ENCODE measurements around the gene BCL11A.

The BCL11A gene

DNA sequence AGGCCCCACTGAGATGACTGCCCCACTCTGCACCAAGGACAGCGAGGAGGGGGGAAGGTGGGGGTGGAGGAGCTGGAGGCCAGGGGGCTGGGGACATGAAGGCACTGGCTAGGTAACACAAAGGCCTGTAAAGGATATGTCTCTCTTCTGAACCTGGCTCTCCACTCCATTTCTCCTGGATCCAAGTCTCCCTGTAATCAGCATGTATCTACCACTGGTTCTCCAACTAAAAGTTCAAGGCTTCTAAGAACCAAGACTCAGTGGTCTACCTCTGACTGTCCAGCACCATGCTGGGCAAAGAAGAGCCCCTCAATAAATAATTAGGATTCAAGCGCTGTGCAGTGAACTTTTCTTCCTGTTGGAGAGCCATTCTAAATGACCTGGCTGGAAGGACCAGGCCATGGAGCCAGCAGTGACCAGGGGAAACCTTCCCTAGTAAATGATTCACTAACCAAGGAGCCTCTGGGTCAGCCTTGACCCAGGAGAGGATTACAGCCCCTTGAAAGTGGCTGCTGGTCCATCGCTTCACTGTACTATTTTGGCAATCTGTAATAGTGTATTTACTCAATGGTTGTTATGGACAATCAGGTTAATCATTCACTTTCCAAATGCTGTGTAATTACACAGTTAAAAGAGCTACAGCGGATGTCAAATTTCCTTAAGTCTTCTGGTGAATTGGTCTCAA lies 73.2 kb downstream of the BCL11A start:
- DNase-seq, result no peak

GRCh38 chr2:60479226-60480088 lies 74.0 kb downstream of the BCL11A start:
- DNase-seq, result no peak

GRCh38 chr2:60478660-60479059 lies 74.8 kb downstream of the BCL11A start:
- no peak for DNase-seq

DNA sequence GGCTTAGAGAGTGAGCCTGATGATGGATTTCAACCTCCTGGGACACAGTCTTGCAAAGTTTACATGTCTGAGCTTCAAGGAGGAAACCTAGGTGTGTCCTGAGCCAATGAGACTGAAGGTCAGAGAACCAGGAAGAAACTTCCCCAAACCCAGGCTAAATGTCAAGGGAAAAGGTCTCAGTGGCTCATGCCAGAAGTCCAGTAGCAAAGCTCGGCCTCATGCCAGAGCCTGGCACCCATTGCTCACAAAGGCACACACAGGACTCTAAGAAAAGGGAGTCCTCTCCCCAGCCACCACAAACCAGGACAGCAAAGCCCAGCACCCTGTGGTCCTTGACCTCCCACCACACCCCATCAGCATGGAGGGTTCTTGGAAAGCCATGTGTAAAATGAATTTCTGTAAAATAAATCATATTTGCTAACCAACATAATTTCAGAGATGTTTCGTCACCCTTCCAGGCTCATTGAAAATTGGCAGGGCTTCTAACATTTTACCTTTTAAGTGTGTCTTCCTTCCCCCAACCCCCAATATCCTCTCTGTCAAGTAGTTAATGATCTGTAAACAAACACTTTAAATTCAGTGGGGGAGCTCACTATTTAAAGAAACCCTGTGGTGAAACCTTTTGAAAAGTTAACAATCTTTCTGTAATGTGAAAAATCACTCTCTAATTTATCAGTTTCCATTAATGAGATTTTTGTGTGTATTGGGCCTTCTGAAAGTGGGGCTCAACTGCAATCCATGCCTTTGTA lies 77.1 kb downstream of the BCL11A start:
- no peak for DNase-seq

- no peak for DNase-seq
Observed at GRCh38 chr2:60475123-60475830, 78.2 kb downstream of the BCL11A start.

DNA sequence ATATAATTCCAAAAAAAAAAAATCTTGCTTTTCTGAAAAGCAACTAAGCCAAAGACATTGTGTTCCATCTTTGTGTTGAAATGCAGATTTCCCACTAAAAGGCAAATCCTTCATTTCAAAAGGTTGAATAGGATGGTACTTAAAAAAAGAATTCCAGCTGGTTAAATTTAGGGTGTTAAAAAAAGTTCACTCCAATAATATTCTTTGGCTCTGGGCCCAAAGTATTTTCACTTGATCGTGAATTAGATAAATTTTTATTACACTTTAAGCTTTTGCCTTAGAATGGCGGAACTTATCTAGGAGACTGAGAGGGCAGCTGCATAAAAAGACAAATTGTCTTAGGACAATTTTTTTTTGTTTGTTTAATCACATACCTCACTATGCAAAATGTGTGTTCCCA lies 79.2 kb downstream of the BCL11A start:
- no peak for DNase-seq

DNA sequence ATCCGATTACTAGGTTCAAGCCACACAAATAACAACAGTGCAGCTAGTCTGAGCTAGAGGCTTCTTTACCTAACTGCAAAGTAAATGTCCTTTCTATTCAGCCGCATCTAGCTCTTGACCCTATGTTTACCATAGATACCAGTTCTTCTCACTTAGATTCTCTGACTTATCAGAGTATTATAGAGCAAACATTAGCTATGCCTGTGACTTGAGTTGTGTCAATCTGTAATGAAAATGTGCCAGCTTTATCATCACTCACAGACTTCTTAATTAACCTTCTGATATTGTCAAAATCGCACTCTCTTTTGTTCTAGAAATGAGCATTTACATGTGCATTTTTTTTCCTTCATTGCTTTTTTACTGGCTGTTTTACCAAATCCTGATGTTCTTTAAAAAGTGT lies 79.9 kb downstream of the BCL11A start:
- no peak for DNase-seq

DNA sequence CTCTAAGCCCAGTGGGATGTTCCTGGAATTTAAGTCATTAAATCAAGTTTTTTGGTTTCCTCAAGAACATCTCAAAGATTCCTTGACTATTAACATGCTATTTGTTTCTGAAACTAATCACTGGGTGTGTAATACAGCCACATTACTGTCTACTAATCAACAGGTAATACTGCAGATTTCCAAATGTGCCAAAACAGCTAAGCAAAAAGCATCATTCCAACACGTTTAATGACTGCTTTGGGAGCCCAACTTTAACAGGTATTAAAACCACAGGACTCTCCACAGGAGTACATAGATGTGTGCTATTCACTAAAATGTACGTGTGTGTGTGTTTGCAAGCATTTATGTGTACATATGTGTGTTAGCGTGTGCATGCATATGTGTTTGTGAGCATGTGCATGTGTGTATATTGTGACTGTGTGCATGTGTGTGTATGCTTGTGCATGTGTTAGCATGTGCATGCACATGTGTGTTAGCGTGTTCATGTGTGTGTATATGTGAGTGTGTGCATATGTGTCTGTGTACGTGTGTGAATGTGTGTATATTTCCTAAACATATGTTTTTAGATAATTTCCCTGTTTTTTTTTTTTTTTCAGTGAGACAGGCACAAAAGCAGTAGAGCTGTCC lies 80.7 kb downstream of the BCL11A start:
- no peak for DNase-seq

GRCh38 chr2:60472041-60472440 lies 81.4 kb downstream of the BCL11A start:
- no peak for DNase-seq

- DNase-seq, result no peak
Observed at GRCh38 chr2:60470340-60470739, 83.1 kb downstream of the BCL11A start.

DNA sequence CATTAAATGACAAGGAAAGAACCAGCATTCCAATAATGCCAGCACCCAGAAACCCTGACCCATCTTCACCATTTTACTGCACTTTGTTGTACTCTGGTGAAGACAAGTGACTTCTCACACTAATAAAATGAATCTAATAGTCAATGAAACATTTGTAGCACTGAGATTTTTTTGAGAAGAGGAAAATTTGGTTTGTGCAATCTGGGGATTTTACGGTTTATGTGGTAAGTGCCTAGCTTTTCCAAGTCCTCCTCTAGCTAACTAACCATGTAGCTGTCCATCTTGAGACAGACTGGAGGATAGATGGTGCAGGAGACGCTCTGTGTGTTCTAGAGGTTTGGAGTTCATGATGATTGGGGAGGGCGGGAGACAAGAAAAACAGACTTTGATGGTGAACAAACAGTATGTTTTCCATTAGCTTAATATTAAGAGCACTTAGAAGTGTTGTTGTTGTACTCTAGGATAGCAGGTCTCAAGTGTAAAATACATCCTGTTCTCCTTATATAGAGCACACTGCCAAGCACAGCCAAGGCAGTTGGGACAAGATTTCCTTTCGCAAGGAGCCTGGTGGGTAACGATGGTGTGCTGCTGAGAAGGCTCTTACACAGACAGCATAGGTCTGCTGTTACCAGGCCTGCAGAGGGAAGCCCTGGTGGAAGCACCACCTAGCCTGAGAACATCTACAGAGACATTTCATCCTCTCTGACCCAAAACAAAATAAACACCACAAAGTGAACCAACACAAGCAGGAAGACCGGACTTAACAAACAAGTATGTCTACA lies 83.7 kb downstream of the BCL11A start:
- DNase-seq, result no peak

GRCh38 chr2:60468382-60469085 lies 84.9 kb downstream of the BCL11A start:
- DNase-seq, result no peak

DNA sequence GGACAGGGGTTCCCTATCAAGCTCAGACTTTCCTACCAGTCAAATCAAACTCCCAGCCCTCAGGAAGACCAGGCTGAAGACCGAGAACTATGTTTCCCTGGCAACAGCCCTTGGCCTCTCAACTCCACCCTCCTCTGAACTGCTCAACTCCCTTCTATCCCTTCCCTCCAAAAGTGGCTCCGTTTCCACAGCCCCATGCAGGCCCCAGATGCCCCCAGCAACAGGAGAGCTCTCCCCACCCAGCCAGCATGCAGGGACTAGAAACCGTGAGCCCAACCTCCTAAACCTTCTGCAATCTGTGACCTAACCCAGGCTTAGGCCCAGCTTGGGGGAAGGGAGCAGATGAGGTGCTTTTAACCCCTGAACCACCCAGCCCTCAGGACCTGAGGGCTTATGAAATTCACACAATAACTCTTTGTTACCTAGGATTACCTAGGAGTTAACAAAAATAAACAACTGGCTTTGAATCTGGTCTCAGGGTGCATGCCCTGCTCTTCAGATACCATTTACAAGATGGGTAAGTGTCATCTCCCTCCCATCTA lies 87.2 kb downstream of the BCL11A start:
- DNase-seq, result no peak

DNA sequence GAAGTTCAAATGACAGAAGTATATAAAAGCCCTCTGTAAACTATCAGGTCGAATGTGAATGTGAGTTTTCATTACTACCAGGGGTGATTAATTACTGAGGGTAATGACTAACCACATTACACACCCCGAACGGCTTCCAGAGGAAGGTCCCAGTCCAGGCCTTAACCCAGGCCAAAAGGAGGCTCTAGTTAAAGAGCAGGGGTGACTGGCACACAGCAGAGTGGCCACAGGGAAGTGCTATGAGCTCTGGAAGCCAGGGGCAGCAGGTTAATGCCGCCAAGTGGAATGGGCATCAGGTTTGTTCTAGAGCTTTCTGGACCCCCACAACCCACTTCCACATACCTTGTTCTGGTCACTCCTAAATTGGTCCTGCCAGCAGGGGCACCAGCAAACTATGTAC lies 87.7 kb downstream of the BCL11A start:
- DNase-seq, result no peak

GRCh38 chr2:60463249-60463648 lies 90.2 kb downstream of the BCL11A start:
- DNase-seq, result no peak

GRCh38 chr2:60461421-60462108 lies 91.9 kb downstream of the BCL11A start:
- DNase-seq, result no peak

GRCh38 chr2:60460577-60461420 lies 92.7 kb downstream of the BCL11A start:
- DNase-seq, result no peak

GRCh38 chr2:60459851-60460250 lies 93.6 kb downstream of the BCL11A start:
- DNase-seq, result no peak

- no peak for DNase-seq
Observed at GRCh38 chr2:60456115-60456770, 97.2 kb downstream of the BCL11A start.

Measured in activated T-cell treated with anti-CD3 and anti-CD28 coated beads, Interleukin-2, amount 50 U/mL, for 48 hours (primary cell).